IPS DF 4.7 (cell line): ENCODE measurements around the gene KCNMA1.

Experiments used
- DNase-seq: peaks from one replicate; pipeline ENCODE4 v3.0.0-alpha.2; 2013; ENCODE audit warnings: low spot score; ENCODE audit errors: extremely low read depth

KCNMA1 gene

GRCh38 chr10:76971547-76972170, 665.9 kb downstream of the KCNMA1 start:
- DNase-seq = no peak

GRCh38 chr10:76970711-76971519, 666.7 kb downstream of the KCNMA1 start:
- no peak for DNase-seq

GRCh38 chr10:76969366-76969948, 668.2 kb downstream of the KCNMA1 start:
- DNase-seq = no peak

- DNase-seq = no peak
Measured at GRCh38 chr10:76968483-76968882, 669.1 kb downstream of the KCNMA1 start.

- DNase-seq = no peak
Measured at GRCh38 chr10:76962851-76963250, 674.8 kb downstream of the KCNMA1 start.

GRCh38 chr10:76961841-76962240, 675.8 kb downstream of the KCNMA1 start:
- no peak for DNase-seq

GRCh38 chr10:76959111-76959510, 678.5 kb downstream of the KCNMA1 start:
- DNase-seq = no peak

GRCh38 chr10:76954838-76955237, 682.8 kb downstream of the KCNMA1 start:
- no peak for DNase-seq

GRCh38 chr10:76950354-76950753, 687.3 kb downstream of the KCNMA1 start:
- DNase-seq = no peak

- no peak for DNase-seq
Measured at GRCh38 chr10:76946270-76946669, 691.3 kb downstream of the KCNMA1 start.

- DNase-seq = no peak
Measured at GRCh38 chr10:76945166-76945565, 692.4 kb downstream of the KCNMA1 start.

GRCh38 chr10:76944640-76945039, 693.0 kb downstream of the KCNMA1 start:
- no peak for DNase-seq

GRCh38 chr10:76942628-76943416, 694.8 kb downstream of the KCNMA1 start:
- DNase-seq = no peak

GRCh38 chr10:76939933-76940468, 697.6 kb downstream of the KCNMA1 start:
- no peak for DNase-seq

GRCh38 chr10:76937181-76937600, 700.4 kb downstream of the KCNMA1 start:
- no peak for DNase-seq

- DNase-seq = no peak
Measured at GRCh38 chr10:76935941-76936613, 701.5 kb downstream of the KCNMA1 start.

GRCh38 chr10:76928565-76928964, 709.0 kb downstream of the KCNMA1 start:
- DNase-seq = no peak

GRCh38 chr10:76925636-76926405, 711.8 kb downstream of the KCNMA1 start:
- DNase-seq = no peak

- no peak for DNase-seq
Measured at GRCh38 chr10:76922666-76923065, 714.9 kb downstream of the KCNMA1 start.

GRCh38 chr10:76921383-76922010, 716.1 kb downstream of the KCNMA1 start:
- DNase-seq = no peak
